Sigmoid colon (tissue), 7 donors: Measurements from ENCODE around the gene SREBF2. TPM values are rescaled to one million over a fixed set of nuclear protein-coding genes. Genes with fewer than 3 reads are reported as not detected.

Source experiments
- DNase-seq: peaks from one replicate; pipeline ENCODE4 v3.0.0-alpha.2; 2019
- H3K27ac ChIP-seq, 4 donors: fragments of 200-600 bp; sonication (generic); one replicate each; pipeline ENCODE4 v1.5.1; 2016 to 2019; ENCODE audit warnings: mild to moderate bottlenecking in 1 of 4
- H3K27me3 ChIP-seq, 3 donors: fragments of 200-600 bp; sonication (generic); one replicate each; pipeline ENCODE4 v1.5.1; 2019; ENCODE audit warnings: mild to moderate bottlenecking in 1 of 3
- H3K36me3 ChIP-seq, 4 donors: fragments of 200-600 bp; sonication (generic); one replicate each; pipeline ENCODE4 v1.5.1; 2016 to 2019
- H3K4me1 ChIP-seq, 4 donors: fragments of 200-600 bp; sonication (generic); one replicate each; pipeline ENCODE4 v1.5.1; 2017 to 2019
- H3K4me3 ChIP-seq, 4 donors: fragments of 200-600 bp; sonication (generic); one replicate each; pipeline ENCODE4 v1.5.1; 2017 to 2019; ENCODE audit warnings: mild to moderate bottlenecking in 2 of 4, moderate library complexity in 1 of 4
- H3K9me3 ChIP-seq, 4 donors: fragments of 200-600 bp in 3 of 4; sonication (generic) in 3 of 4; one replicate each; pipeline versions ENCODE4 v1.5.1 to v1.6.1; 2013 to 2019
- EP300 ChIP-seq, 4 donors: sonication (generic); formaldehyde crosslinking; IDR thresholded peaks; one replicate each; pipeline ENCODE4 v1.6.1; 2017; ENCODE audit warnings: antibody characterized with exemption in 4 of 4
- POLR2A ChIP-seq, 2 donors: fragments of 450-650 bp; IDR thresholded peaks; one replicate each; pipeline ENCODE4 v1.6.1; 2016; ENCODE audit warnings: antibody characterized with exemption in 2 of 2, mild to moderate bottlenecking in 2 of 2, moderate library complexity in 2 of 2
- POLR2AphosphoS5 ChIP-seq, 4 donors: sonication (generic); formaldehyde crosslinking; IDR thresholded peaks; one replicate each; pipeline ENCODE4 v1.6.1; 2017; ENCODE audit warnings: antibody characterized with exemption in 4 of 4
- WGBS, 2 donors: extraction: QIAGEN DNeasy Blood & Tissue Kit; methylation state at CpG; one replicate each; pipeline ENCODE4 v1.1.7; 2013; 5-methylcytosine and 5-hydroxymethylcytosine counted together
- intact Hi-C: fragments of 100-400 bp; cut with DNase I; formaldehyde crosslinking; loops from one replicate; pipeline ENCODE4 v1.15.1; 2023
- polyA plus RNA-seq, 3 donors: library from polyadenylated mRNA; stranded (reverse); fragments of 200-250 nt; gene quantifications; one replicate each; pipeline ENCODE4 v1.2.3, GENCODE V29; 2013
- total RNA-seq, 4 donors: library from RNA; depleted of rRNA; stranded (reverse); fragments of >200 nt; gene quantifications; one replicate each; pipeline ENCODE4 v1.1.0, GENCODE V29; 2016
- TF ChIP-seq, protein P1 (sequence below), 4 experiments: fragments of 450-650 bp in 3 of 4; fragments of 200-600 bp in 1 of 4; IDR thresholded peaks; one replicate each; pipeline ENCODE4 v1.5.1; 2016 to 2019; ENCODE audit warnings: antibody characterized with exemption in 4 of 4, mild to moderate bottlenecking in 3 of 4, moderate library complexity in 2 of 4
- donor health status: healthy with polysubstance abuse.
- donor health status: Bipolar disorder and iron deficiency.
- donor health status: healthy.

Gene SREBF2
- total and polyA plus RNA-seq, 7 donors: 13.8 to 132 (median 25.3) TPM

DNA sequence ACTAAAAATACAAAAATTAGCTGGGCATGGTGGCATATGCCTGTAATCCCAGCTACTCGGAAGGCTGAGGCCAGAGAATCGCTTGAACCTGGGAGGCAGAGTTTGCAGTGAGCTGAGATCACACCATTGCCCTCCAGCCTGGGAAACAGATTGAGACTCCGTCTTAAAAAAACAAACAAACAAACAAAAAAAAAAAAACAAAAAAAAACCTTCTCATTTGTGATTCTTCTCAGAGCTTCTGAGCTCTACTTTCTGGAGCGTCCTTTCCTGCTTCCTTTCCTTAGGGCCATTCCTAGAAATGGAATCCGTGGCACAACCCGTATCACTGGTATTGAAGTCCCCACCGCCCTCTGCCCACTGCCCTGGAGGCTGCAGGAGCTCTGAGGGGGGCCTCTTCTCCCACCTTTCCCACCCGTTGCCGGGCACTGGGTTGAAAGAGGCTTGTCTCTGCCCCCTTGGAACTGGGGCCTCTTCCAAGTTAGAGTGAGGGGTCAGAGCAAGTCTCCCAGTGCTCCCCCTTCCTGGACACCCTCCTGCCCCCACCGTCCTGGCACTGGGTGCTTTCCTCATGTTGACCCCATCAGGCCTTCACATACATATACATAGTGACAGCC is 83.9 kb downstream of the SREBF2 start:
- no peaks in the 10 kb centered on the region for H3K9me3 ChIP-seq
- intact Hi-C loops: no loop called here
- 50 to 69% methylated on average over 10 of the region's 10 CpGs for WGBS, 2 donors
- H3K27me3 ChIP-seq: peaks cover 42 to 88% (median 87%) of the 10 kb centered on the region in 3 donors
- no peaks in the 10 kb centered on the region for H3K36me3 ChIP-seq
- peaks cover 0 to 30% (median 26%) of the 10 kb centered on the region in 4 donors for H3K4me1 ChIP-seq
- DNase-seq: no peak
- no peak for TF ChIP-seq EP300 (IDR thresholded peaks at IDR 0.05)
- no peak for TF ChIP-seq POLR2AphosphoS5 (IDR thresholded peaks at IDR 0.05)
- no peak for TF ChIP-seq POLR2A (IDR thresholded peaks at IDR 0.05)
- TF ChIP-seq, protein P1, sequence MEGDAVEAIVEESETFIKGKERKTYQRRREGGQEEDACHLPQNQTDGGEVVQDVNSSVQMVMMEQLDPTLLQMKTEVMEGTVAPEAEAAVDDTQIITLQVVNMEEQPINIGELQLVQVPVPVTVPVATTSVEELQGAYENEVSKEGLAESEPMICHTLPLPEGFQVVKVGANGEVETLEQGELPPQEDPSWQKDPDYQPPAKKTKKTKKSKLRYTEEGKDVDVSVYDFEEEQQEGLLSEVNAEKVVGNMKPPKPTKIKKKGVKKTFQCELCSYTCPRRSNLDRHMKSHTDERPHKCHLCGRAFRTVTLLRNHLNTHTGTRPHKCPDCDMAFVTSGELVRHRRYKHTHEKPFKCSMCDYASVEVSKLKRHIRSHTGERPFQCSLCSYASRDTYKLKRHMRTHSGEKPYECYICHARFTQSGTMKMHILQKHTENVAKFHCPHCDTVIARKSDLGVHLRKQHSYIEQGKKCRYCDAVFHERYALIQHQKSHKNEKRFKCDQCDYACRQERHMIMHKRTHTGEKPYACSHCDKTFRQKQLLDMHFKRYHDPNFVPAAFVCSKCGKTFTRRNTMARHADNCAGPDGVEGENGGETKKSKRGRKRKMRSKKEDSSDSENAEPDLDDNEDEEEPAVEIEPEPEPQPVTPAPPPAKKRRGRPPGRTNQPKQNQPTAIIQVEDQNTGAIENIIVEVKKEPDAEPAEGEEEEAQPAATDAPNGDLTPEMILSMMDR (IDR thresholded peaks at IDR 0.05): no peak
- no peak overlapping the region for H3K4me3 ChIP-seq
- H3K27ac ChIP-seq: no peak overlapping the region

- Histone ChIP-seq H3K27me3 (peaks cover 36 to 82% (median 81%) of the 10 kb centered on the region in 3 donors), H3K4me3 (no peak overlapping the region), H3K36me3 (no peaks in the 10 kb centered on the region), H3K4me1 (peaks cover 0 to 30% (median 26%) of the 10 kb centered on the region in 4 donors), H3K27ac (no peak overlapping the region), H3K9me3 (no peaks in the 10 kb centered on the region)
- no peak for DNase-seq
- intact Hi-C loops: no loop called here
- WGBS, 2 donors: 43 to 81% methylated on average over 11 of the region's 11 CpGs
- no peak for TF ChIP-seq POLR2AphosphoS5 (IDR thresholded peaks at IDR 0.05)
- TF ChIP-seq, protein P1 (IDR thresholded peaks at IDR 0.05): no peak
- TF ChIP-seq POLR2A (IDR thresholded peaks at IDR 0.05): no peak
- TF ChIP-seq EP300 (IDR thresholded peaks at IDR 0.05): no peak
These were observed 84.5 kb downstream of the SREBF2 start for GRCh38 chr22:41917375-41917902.

- TF ChIP-seq, protein P1 (IDR thresholded peaks at IDR 0.05): no peak
- TF ChIP-seq POLR2AphosphoS5 (IDR thresholded peaks at IDR 0.05) (no peak), POLR2A (IDR thresholded peaks at IDR 0.05) (no peak), EP300 (IDR thresholded peaks at IDR 0.05) (no peak)
- Histone ChIP-seq H3K27me3 (peaks cover 29 to 77% (median 76%) of the 10 kb centered on the region in 3 donors), H3K4me1 (peaks cover 0 to 30% (median 26%) of the 10 kb centered on the region in 4 donors), H3K4me3 (no peak overlapping the region), H3K27ac (no peak overlapping the region), H3K36me3 (no peaks in the 10 kb centered on the region), H3K9me3 (no peaks in the 10 kb centered on the region)
- 37 to 66% methylated on average over 23 of the region's 23 CpGs for WGBS, 2 donors
- intact Hi-C loops: no loop called here
- no peak for DNase-seq
These were observed 85.2 kb downstream of the SREBF2 start for GRCh38 chr22:41917903-41918791.

GRCh38 chr22:41919357-41920224 is 86.7 kb downstream of the SREBF2 start:
- Histone ChIP-seq H3K4me1 (peaks cover 0 to 24% (median 23%) of the 10 kb centered on the region in 4 donors), H3K9me3 (no peaks in the 10 kb centered on the region), H3K27ac (no peak overlapping the region), H3K36me3 (no peaks in the 10 kb centered on the region), H3K4me3 (peak overlapping the region; percentile 14 to 52 (median 42)), H3K27me3 (peaks cover 15 to 66% (median 66%) of the 10 kb centered on the region in 3 donors)
- no peak for DNase-seq
- WGBS, 2 donors: 2% methylated on average over 62 of the region's 62 CpGs
- intact Hi-C loops: no loop called here
- TF ChIP-seq POLR2AphosphoS5 (IDR thresholded peaks at IDR 0.05) (no peak), POLR2A (IDR thresholded peaks at IDR 0.05) (no peak), EP300 (IDR thresholded peaks at IDR 0.05) (no peak)
- TF ChIP-seq, protein P1 (IDR thresholded peaks at IDR 0.05): no peak
